Activated gamma-delta T cell treated with Interleukin-2 at 50 U/mL for 16 hours (primary cell): Measurements from ENCODE around the gene KRTAP10-8.
"Not testable (repeated sequence)": the region's sequence is repeated elsewhere in the genome, so short reads cannot be mapped to it uniquely, and the experiment has no call there.

Experiments
- DNase-seq: peaks from one replicate; pipeline ENCODE4 v3.0.0-alpha.2; 2020

KRTAP10-8 gene

GRCh38 chr21:44618909-44619308, 7.0 kb downstream of the KRTAP10-8 start:
- peak; percentile 67 for DNase-seq

DNA sequence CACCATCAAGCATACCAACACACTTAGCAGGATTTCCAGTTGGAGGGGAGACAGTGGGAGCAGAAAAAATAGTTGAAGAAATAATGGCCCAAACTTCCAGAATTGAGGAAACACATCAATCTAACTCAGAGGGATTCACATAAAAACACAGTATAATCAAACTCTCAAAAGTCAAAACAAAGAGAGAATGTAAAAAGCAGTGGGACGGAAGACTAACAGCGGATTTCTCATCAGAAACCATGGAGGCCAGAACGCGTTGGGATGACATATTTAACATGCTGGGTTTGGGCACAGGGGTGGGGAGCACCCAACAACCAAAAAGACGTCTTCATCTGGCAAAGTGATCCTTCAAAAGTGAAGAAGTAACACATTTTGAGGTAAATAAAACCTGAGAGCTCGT, 8.0 kb downstream of the KRTAP10-8 start:
- no peak for DNase-seq

DNA sequence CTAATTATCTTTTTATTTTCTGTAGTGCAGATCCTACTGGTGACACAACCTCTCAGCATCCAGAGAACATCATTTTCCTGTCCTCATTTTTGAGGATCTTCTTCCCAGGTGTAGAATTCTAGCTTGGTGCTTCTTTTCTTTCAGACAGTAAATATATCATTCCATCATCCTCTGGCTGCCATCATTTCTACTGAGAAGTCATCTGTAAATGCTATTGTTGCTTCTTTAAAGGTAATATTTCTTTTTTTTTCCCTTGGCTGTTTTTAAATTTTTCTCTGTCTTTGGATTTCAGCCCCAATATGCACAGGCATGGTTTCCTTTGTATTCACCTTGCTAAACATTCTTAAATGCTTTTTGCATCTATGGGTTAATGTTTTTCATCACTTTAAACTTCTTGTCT, 11.7 kb downstream of the KRTAP10-8 start:
- no peak for DNase-seq

DNA sequence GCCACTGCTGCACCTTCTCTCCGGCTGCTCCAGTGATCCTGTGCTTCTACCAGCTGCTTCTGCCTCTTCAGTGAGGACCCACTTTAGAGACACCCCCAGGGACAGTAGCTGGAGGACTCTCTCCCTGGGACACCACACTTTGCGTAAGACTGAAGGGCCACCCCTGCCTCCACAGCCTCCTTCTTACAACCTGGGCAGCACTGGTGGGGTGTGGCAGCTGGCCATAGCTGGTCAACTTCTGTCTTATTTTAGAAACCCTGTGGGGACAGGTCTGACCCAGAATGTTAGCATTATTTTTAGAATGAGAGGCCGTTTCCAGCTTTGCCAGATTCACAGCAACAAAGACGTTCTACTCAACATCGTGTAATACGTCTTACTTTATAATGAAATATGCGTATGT, 13.9 kb downstream of the KRTAP10-8 start:
- no peak for DNase-seq

- no peak for DNase-seq
Measured at GRCh38 chr21:44626262-44626661, 14.4 kb downstream of the KRTAP10-8 start.

GRCh38 chr21:44626673-44627143, 14.8 kb downstream of the KRTAP10-8 start, which contains the start of gene KRTAP10-9:
KRTAP10-9 (plus strand) TSS chr21:44627093; CDS start chr21:44627172, 79 bp downstream.
- no peak for DNase-seq

DNA sequence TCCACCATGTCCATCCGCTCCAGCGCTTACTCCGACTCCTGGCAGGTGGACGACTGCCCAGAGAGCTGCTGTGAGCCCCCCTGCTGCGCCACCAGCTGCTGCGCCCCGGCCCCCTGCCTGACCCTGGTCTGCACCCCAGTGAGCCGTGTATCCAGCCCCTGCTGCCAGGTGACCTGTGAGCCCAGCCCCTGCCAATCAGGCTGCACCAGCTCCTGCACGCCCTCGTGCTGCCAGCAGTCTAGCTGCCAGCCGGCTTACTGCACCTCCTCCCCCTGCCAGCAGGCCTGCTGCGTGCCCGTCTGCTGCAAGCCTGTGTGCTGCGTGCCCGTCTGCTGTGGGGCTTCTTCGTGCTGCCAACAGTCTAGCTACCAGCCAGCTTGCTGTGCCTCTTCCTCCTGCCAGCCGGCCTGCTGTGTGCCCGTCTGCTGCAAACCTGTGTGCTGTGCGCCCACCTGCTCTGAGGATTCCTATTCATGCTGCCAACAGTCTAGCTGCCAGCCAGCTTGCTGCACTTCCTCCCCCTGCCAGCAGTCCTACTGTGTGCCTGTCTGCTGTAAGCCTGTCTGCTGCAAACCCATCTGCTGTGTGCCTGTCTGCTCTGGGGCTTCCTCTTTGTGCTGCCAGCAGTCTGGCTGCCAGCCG, 15.4 kb downstream of the KRTAP10-8 start:
- not testable (repeated sequence) for DNase-seq

- DNase-seq: not testable (repeated sequence)
Measured at GRCh38 chr21:44627831-44628233, 16.0 kb downstream of the KRTAP10-8 start.

- no peak for DNase-seq
Measured at GRCh38 chr21:44628707-44629391, 17.0 kb downstream of the KRTAP10-8 start.

- DNase-seq: no peak
Measured at GRCh38 chr21:44630440-44630839, 18.6 kb downstream of the KRTAP10-8 start.

- DNase-seq: no peak
Measured at GRCh38 chr21:44632067-44632466, 20.2 kb downstream of the KRTAP10-8 start.

DNA sequence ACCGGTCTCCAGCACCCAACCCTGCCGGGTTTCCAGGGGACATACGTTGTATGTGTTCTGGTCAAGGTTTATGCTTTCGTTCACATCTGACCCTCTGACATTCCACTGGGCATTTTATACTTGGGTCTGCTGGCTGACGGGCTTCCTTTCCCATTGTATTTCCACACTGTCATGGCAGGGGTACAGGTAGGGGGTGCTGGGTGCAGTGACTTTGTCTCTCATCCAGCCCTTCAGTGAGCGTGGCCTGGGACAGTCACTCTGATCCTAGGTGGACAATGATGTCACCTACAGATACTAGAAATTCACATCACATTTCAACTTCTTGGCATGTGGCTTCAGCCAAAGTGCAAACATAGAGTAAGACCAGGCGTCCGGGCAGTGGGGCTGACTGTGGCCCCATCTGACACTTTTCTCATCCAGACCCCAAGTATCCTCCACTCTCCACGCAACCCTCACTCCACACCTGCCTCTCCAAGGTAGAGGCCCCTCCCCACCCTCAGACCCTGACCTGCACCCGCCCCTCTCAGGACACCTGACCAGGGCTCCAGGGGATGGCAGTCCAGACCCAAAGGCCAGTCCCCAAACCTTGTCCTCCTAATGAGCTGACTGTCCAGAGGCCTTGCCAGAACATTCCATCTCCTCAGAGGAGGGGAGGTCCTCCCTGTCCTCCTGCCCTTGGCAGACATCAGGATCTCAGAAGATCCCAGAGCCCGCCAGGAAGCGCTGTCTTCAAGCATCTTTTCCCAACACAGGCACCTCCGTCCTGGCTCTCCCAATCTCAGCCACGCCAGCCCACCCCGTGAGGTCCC, 24.5 kb downstream of the KRTAP10-8 start:
- DNase-seq: no peak

DNA sequence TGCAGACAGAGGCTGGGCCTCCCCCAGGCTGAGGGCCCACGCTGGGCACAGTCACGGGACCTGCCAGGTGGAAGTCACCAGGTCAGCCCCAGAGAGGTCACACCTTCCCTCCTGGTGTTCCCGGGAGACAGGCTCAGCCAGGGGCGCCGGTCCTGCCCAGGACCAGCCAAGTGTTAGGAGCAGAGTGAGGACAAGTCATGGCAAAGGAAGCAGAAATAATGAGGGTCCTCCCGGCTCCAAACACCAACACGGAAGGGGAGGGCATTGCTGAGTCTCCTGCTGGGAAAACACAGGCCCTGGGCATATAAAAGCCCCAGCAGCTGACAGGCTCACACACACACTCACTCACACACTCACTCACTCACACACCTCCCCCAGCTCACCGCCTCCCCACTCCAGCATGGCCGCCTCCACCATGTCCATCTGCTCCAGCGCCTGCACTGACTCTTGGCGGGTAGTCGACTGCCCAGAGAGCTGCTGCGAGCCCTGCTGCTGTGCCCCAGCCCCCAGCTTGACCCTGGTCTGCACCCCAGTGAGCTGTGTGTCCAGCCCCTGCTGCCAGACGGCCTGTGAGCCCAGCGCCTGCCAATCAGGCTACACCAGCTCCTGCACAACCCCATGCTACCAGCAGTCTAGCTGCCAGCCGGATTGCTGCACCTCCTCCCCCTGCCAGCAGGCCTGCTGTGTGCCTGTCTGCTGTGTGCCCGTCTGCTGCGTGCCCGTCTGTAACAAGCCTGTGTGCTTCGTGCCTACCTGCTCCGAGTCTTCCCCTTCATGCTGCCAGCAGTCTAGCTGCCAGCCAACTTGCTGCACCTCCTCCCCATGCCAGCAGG, 25.4 kb downstream of the KRTAP10-8 start, which contains the start of gene KRTAP10-10:
TSS of gene KRTAP10-10 (plus strand) at position 339 of the 833 bp plus-strand sequence. CDS start at position 401, 62 bp downstream.
- no peak for DNase-seq

DNA sequence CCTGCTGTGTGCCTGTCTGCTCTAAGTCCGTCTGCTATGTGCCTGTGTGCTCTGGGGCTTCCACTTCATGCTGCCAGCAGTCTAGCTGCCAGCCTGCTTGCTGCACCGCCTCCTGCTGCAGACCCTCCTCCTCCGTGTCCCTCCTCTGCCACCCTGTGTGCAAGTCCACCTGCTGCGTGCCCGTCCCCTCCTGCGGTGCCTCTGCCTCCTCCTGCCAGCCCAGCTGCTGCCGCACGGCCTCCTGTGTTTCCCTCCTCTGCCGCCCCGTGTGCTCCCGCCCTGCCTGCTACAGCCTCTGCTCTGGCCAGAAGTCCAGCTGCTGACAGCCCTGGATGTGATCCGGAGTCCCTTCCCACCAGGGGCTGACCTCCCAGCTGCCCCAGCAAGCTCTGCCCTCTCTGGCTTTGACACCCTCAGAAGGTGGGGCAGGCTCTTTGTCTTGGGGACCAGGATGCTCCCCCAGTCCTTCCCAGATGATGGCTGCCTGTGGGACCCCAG, 26.0 kb downstream of the KRTAP10-8 start:
- DNase-seq: not testable (repeated sequence)

DNA sequence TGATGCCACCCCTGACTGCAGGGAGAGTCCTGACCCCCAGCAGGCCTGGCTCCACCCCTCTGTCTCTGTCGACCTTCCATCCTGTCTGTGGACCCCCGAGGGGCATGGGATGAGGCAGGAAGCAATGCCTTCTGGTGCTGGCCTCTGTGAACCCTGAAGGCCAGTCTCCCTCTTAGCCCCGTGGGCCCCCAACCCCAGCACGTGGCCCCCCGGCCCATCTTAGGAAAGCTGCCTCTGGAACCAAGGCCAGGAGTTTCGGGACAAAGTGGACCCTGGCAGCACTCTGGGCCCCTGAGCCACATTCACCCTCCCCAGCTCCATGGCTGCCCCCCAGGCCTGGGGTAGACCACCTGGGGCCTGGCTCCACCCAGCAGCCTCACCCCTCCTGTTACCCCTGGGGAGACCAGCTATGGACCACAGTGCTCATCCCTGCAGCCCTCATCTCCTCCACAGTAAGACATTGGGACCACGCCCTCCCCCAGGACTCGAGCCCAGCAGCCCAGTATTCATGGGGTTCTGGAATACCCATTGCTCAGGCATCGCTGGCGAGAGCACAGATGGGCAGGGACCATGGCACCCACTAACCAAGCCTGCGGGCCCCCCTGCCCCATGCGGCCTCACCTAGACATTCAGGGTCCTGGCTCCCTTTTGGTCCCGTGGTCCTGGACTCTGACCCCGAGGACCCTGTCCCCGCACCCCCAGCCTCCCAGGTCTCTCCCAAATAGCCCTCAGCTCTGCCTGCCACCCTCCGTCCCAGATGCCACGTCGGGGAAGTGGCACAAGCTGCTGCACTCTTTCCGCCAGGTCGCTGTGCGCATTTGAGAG, 26.8 kb downstream of the KRTAP10-8 start:
- DNase-seq: not testable (repeated sequence)

DNA sequence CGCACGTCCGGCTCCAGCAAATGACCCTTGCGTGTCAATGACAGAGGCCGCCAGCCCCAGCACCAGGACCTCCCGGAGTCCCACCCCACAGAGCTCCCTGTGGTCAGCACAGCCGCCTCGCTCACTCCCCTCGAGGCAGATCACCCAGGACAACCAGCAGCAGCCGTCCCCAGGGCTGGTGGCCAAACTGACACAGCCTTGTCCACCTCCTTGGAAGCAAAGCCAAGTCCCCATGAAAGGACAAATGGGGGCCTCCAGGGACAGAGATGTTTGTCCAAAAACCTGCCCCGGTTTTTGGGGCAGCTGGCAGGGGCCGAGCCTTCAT, 27.4 kb downstream of the KRTAP10-8 start:
- DNase-seq: no peak

GRCh38 chr21:44640761-44641160, 28.9 kb downstream of the KRTAP10-8 start:
- DNase-seq: no peak

GRCh38 chr21:44643741-44644310, 31.9 kb downstream of the KRTAP10-8 start:
- DNase-seq: no peak

DNA sequence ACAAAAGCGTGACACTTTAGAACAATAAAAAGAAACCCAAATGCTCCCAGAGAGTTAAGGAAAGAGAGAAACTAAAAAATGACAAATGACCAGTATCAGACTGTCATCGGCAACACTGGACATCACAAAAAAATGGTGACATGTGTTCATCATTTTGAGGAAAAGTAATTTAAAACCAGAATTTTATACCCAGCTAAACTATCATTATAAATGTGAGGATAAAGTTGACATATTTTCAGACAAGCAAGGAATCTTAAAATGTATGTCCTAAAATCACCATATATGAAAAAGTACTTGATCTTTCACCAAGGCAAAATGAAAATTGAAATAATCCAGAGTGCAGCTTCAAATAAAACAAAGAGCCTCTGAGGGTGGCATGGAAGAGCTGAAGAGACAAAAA, 33.0 kb downstream of the KRTAP10-8 start:
- no peak for DNase-seq

- DNase-seq: not testable (repeated sequence)
Measured at GRCh38 chr21:44646366-44647221, 34.7 kb downstream of the KRTAP10-8 start, which contains the start of gene KRTAP10-11. KRTAP10-11 (plus strand) TSS chr21:44646414; CDS start chr21:44646459, 45 bp downstream.
